Stimulated activated naive CD8-positive, alpha-beta T cell treated with anti-CD3 and anti-CD28 coated beads, Interleukin-15, Interleukin-2, amounts not matched to agents 100 ng/mL and 50 ng/mL, for 24 hours (primary cell): ENCODE results near the gene OSMR.
A peak's percentile ranks its signal among the peaks of the same experiment; 100 is the strongest.

Source experiments
- H3K27ac Mint-ChIP-seq: one replicate; pipeline ENCODE4 v1.8.0; 2021; ENCODE audit warnings: mild to moderate bottlenecking, mixed read lengths
- H3K27me3 Mint-ChIP-seq: one replicate; pipeline ENCODE4 v1.8.0; 2021; ENCODE audit warnings: mixed read lengths
- H3K36me3 Mint-ChIP-seq: one replicate; pipeline ENCODE4 v1.8.0; 2021; ENCODE audit warnings: low read depth, mixed read lengths
- H3K4me1 Mint-ChIP-seq: one replicate; pipeline ENCODE4 v1.8.0; 2021; ENCODE audit warnings: low read depth, mixed read lengths
- H3K4me3 Mint-ChIP-seq: one replicate; pipeline ENCODE4 v1.8.0; 2021; ENCODE audit warnings: mild to moderate bottlenecking, mixed read lengths
- H3K9me3 Mint-ChIP-seq: one replicate; pipeline ENCODE4 v1.8.0; 2021; ENCODE audit warnings: mixed read lengths

The OSMR gene

DNA sequence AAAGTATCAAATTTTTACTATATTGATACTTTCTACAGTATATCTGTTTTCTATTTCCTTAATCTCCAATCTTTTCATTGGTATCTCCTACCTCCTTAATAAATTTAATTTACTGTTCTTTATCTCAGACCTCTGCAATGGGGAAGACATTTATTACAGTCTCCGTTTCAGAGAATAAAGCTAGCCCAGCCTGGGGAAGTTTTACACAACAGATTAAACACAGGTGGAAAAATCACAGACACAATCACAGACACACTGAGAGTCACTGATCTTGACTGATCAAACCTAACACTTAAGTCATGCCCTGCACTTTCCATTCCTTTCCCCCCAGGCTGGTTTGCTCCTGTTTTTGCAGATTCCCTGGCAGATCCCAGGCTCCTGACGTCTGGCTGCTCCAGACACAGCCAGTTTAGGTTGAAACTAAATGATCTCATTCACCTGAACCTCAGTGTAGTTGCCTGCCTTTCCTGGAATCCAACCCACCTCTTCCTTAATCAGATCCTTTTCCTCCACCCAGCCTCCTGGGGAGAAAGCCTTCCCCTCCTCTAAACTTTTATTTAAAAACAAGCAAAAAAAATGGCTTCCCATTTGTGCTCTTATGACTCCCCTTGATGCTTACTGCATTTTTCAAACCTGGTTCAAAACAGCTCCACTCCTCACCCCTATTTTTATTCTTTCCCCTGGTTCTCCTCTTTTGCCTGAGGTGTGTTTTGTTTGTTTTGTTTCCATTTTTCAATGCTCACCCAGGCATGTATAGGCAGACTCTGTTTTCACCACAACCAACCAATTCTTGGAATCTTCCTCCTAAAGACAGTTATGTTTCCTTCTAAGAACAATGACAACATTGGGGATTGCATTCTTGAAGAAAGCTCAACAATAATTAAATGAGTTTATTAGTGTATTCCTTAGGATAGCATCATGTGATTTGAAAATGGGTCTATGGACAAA, 29.5 kb upstream of the OSMR start:
- Mint-ChIP-seq H3K4me3 (no peak overlapping the region), H3K27me3 (peaks cover 36% of the 10 kb centered on the region), H3K9me3 (peaks cover 4% of the 10 kb centered on the region), H3K36me3 (no peaks in the 10 kb centered on the region), H3K27ac (no peak overlapping the region), H3K4me1 (no peaks in the 10 kb centered on the region)

DNA sequence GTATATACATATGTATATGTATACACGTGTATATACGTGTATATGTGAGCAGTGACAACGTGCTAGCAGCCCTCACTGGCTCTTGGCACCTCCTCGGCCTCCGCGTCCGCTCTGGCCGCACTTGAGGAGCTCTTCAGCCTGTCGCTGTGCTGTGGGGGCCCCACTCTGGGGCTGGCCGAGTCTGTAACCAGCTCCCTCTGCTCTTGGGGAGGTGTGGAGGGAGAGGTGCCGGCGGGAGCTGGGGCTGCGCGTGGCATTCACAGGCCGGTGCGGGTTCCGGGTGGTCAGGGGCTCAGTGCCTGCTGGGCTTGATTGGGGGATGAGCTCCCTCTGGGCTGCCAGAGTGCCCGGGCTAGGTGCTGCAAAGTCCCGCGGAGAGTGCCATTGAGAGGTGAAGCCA, 24.1 kb upstream of the OSMR start:
- no peaks in the 10 kb centered on the region for H3K4me1 Mint-ChIP-seq
- peaks cover 11% of the 10 kb centered on the region for H3K9me3 Mint-ChIP-seq
- no peaks in the 10 kb centered on the region for H3K36me3 Mint-ChIP-seq
- no peak overlapping the region for H3K4me3 Mint-ChIP-seq
- H3K27me3 Mint-ChIP-seq: peaks cover 22% of the 10 kb centered on the region
- no peak overlapping the region for H3K27ac Mint-ChIP-seq

DNA sequence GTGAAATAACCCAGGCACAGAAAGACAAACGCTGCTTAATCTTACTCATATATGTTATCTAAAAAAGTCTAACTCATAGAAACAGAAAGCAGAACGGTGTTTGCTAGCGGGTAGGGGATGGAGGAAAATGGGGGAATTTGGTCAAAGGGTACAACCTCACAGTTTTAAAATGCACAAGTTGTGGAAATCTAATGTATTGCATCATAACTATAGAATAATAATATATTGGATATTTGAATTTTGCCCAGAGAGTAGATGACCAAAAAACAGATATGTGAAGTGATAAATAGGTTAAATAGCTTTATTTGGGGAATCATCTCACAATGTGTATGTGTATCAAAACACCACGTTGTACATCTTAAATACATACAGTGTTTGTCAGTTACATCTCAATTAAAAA, 22.3 kb upstream of the OSMR start:
- Mint-ChIP-seq H3K9me3 (peaks cover 11% of the 10 kb centered on the region), H3K36me3 (no peaks in the 10 kb centered on the region), H3K4me1 (no peaks in the 10 kb centered on the region), H3K4me3 (no peak overlapping the region), H3K27me3 (peaks cover 15% of the 10 kb centered on the region), H3K27ac (no peak overlapping the region)

DNA sequence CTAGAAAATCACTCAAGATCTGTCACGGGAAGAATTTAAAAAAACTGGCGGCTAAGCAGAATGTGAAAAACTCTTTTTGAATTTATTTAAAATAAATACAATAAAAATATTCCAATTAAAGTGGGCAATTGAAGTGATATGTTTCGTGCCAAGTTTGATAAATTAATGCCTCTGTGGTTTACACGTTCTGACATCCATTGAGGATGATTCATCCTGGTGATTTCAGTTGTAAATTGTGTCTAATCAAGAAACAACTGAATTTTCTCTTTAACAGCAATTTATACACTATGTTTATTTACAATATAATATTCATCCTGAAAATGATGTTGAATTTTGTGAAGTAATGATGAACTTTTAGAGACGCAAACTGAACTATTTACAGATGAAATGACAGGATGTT, 21.0 kb upstream of the OSMR start:
- Mint-ChIP-seq H3K27ac (no peak overlapping the region), H3K9me3 (peaks cover 8% of the 10 kb centered on the region), H3K27me3 (peaks cover 10% of the 10 kb centered on the region)

DNA sequence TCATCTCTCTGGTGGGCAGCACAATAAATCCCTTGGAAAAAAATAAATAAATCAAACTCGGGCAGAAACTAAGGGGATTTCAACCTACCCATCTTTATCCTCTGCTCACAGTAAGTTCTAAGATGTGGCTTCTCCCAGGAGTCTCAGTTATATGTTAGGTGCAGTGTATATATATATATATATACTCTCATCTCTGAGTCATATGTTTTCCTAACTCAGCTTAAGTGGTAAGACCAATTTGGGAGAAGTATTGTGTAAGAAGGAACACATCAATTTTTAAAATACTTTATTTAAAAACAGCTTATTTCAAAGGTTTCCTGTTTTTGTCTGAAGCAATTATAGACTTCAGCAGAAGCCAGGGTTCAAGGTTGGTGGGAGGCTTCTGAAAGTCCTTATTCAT, 20.3 kb upstream of the OSMR start:
- Mint-ChIP-seq H3K4me3 (no peak overlapping the region), H3K9me3 (peaks cover 6% of the 10 kb centered on the region), H3K27me3 (peaks cover 10% of the 10 kb centered on the region), H3K27ac (no peak overlapping the region), H3K4me1 (no peaks in the 10 kb centered on the region), H3K36me3 (no peaks in the 10 kb centered on the region)

More for the DNA sequence above, 21.0 kb upstream of the OSMR start:
- Mint-ChIP-seq H3K36me3 (no peaks in the 10 kb centered on the region), H3K4me3 (no peak overlapping the region), H3K4me1 (no peaks in the 10 kb centered on the region)

DNA sequence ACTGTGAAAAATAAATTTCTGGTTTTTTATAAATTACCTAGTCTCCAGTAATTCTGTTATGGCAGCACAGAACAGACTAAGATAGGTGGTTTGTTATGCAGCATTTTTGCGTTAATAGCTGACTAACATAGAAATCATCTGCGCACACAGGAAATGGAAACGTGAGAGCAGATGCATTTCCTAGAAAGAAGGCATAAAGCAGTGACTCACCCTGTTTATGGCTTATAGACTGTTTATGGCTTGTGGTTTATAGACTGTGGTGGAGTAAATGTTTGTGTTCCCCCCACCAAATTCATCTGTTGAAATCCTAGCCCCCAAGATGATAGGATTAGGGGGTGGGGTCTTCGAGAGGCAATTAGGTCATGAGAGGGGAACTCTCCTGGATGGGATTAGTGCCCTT, 18.3 kb upstream of the OSMR start:
- H3K4me1 Mint-ChIP-seq: no peaks in the 10 kb centered on the region
- peaks cover 2% of the 10 kb centered on the region for H3K9me3 Mint-ChIP-seq
- no peaks in the 10 kb centered on the region for H3K36me3 Mint-ChIP-seq
- H3K27ac Mint-ChIP-seq: no peak overlapping the region
- H3K4me3 Mint-ChIP-seq: no peak overlapping the region
- peaks cover 10% of the 10 kb centered on the region for H3K27me3 Mint-ChIP-seq

DNA sequence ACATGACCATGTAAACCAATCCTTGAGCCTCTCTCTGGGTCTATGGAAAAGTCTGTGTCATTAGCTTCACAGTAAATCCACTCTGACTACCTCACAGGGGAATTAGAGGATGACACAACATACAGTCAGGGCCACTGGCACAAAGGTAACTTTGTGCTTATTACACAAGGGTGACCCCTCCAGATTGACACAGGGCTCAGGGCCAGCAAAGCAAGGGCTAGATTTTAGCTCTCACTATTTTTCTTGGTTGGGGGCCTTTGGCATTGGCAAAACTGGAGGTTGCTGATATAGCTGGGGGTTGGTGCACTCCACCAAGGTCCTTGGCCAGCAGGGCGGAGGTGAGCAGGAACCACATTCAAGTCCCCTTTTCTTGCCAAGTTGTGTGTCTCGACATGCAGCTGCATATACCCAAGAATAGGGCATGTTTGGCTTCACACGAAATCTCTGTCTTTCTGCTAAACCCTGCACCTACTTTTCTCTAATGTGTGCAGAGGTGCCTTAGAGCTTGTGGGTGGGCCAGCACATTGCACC, 15.2 kb upstream of the OSMR start:
- Mint-ChIP-seq H3K36me3 (no peaks in the 10 kb centered on the region), H3K27ac (no peak overlapping the region), H3K4me1 (no peaks in the 10 kb centered on the region), H3K4me3 (no peak overlapping the region), H3K27me3 (peaks cover 9% of the 10 kb centered on the region), H3K9me3 (no peaks in the 10 kb centered on the region)

DNA sequence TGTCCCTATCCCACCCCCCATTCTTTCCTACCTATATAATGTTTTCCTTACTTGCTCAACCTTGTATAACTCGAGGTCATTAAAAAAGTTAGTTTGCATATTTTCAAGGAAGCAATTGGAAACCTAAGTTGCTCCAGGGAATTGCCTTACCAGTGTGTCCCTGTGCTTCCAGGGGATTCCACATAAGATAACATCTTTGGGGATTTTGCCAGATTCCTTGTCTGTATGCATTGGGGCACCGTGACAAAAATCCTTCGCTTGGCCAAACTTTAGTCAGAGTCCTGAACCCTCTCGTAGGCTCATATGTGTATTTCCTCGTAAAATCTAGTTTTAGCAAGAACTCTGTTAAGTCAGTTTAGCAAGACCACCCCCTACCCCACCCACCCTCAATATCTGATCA, 14.7 kb upstream of the OSMR start:
- Mint-ChIP-seq H3K27ac (no peak overlapping the region), H3K4me1 (no peaks in the 10 kb centered on the region), H3K27me3 (peaks cover 13% of the 10 kb centered on the region), H3K36me3 (no peaks in the 10 kb centered on the region), H3K9me3 (no peaks in the 10 kb centered on the region), H3K4me3 (no peak overlapping the region)

DNA sequence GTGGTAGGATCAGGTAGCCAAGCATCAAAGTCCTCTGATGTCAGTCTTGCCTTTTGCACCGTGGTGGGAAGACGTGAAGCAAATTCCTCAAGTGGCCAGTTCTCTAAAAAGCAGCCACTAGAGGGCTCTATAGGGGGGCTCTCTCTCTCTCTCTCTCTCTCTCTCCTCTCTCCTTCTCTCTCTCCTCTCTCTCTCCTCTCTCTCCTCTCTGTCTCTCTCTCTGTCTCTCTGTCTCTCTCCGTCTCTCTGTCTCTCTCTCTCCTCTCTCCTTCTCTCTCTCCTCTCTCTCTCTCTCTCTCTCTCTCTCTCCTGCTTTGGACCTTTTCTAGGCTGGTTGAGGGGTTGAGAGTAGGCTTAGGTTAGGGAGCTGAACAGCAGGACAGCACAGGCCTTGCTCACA, 13.9 kb upstream of the OSMR start:
- H3K27ac Mint-ChIP-seq: no peak overlapping the region
- no peaks in the 10 kb centered on the region for H3K9me3 Mint-ChIP-seq
- no peak overlapping the region for H3K4me3 Mint-ChIP-seq
- no peaks in the 10 kb centered on the region for H3K4me1 Mint-ChIP-seq
- H3K36me3 Mint-ChIP-seq: no peaks in the 10 kb centered on the region
- peaks cover 17% of the 10 kb centered on the region for H3K27me3 Mint-ChIP-seq

DNA sequence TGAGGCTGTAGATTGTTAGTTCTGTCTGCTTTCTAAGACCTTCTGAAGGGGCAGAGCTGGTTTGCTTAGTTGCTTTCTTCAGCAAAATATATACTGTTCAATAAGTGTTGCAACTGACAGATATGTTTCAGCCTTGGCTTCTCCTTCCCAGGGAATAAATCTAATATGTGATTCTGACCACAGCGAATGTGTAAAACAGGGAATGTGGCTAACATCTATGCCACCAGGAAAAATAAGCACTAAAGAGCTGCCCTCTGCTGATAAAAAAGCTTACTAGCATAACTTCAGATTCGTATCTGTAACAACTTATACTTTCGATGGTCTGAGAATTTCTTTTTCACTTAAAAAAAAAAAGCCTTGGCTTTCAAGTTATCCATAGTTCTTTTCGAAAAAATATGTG, 13.0 kb upstream of the OSMR start:
- H3K9me3 Mint-ChIP-seq: no peaks in the 10 kb centered on the region
- H3K4me3 Mint-ChIP-seq: no peak overlapping the region
- no peak overlapping the region for H3K27ac Mint-ChIP-seq
- H3K4me1 Mint-ChIP-seq: no peaks in the 10 kb centered on the region
- H3K36me3 Mint-ChIP-seq: no peaks in the 10 kb centered on the region
- H3K27me3 Mint-ChIP-seq: peaks cover 21% of the 10 kb centered on the region

DNA sequence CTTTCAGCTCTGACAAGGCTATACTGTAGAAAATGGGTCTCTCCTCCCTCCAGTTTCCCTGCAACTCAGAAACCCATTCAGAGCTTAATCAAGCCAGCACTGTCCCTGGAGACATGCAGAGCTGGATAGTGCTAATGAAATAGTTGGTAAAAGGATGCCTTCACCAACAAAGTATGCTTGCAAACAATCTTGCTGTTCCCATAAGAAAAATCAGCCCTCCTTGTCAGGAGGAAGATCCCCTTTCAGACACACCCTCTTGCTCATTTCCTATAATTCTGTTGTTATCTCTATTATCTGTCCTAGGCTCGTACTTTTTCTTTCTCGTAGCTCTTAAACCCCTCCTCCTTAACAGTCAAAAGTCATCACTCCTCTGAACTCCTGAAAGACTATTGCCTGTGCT, 9.9 kb upstream of the OSMR start:
- Mint-ChIP-seq H3K9me3 (no peaks in the 10 kb centered on the region), H3K4me1 (no peaks in the 10 kb centered on the region), H3K36me3 (no peaks in the 10 kb centered on the region), H3K27ac (no peak overlapping the region), H3K4me3 (no peak overlapping the region), H3K27me3 (peaks cover 37% of the 10 kb centered on the region)

DNA sequence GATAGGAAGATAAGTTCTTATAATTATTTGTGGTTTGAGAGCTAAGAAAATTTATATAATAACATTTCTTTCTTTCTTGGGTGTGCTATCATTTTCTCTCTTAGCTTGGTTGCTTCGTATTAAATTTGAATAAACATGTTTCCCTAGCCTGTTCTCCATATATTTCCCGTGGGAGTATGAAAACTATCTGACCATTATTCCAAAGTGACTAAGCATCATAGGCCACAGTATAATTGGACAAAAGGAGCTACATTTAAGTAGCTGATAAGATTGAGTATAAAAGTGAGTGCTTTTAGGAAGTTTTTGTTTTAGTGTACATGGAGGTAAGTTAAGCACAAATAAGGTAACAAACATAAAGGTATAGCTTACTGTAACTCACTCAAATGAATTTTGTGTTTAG, 8.4 kb upstream of the OSMR start:
- no peak overlapping the region for H3K27ac Mint-ChIP-seq
- H3K4me3 Mint-ChIP-seq: no peak overlapping the region
- no peaks in the 10 kb centered on the region for H3K4me1 Mint-ChIP-seq
- H3K27me3 Mint-ChIP-seq: peaks cover 44% of the 10 kb centered on the region
- H3K36me3 Mint-ChIP-seq: no peaks in the 10 kb centered on the region
- H3K9me3 Mint-ChIP-seq: no peaks in the 10 kb centered on the region

DNA sequence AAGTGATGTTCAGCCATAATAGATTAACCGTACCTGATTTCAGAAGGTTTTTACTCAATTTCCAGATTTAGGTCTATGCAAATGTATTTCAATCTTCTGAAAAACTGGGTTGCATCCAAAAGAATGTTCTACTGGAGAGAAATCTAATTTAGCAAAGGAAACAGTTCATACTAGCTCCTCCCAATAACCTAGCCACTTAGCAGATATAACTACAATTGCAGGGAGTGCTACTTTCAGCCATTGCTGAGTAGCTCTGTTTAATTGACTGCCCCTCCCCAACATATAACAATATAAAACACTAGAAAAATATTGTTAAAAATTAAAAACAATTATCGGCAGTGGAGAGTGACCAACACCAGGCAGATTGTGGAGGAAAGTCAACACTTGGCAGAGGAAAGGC, 7.9 kb upstream of the OSMR start:
- Mint-ChIP-seq H3K4me1 (no peaks in the 10 kb centered on the region), H3K36me3 (no peaks in the 10 kb centered on the region), H3K4me3 (no peak overlapping the region), H3K9me3 (no peaks in the 10 kb centered on the region), H3K27me3 (peaks cover 50% of the 10 kb centered on the region), H3K27ac (no peak overlapping the region)

DNA sequence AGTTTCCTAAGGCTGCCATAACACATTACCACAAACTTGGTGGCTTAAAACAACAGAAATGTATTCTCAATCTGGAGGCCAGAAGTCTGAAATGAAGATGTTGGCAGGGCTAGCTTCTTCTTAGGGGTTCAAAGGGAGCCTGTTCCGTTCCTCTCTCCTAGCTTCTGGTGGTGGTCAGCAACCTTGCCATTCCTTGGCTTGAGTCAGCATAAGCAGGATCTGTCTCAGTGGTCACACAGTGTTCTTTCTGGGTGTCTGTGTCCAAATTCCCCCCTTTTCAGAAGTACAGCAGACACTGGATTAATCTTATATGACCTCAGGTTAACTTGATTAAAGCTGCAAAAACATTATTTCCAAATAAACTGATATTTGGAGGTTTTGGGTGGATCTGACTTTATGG, 2.1 kb upstream of the OSMR start:
- peaks cover 74% of the 10 kb centered on the region for H3K27me3 Mint-ChIP-seq
- no peak overlapping the region for H3K4me3 Mint-ChIP-seq
- peaks cover 4% of the 10 kb centered on the region for H3K4me1 Mint-ChIP-seq
- no peaks in the 10 kb centered on the region for H3K9me3 Mint-ChIP-seq
- no peaks in the 10 kb centered on the region for H3K36me3 Mint-ChIP-seq
- no peak overlapping the region for H3K27ac Mint-ChIP-seq

DNA sequence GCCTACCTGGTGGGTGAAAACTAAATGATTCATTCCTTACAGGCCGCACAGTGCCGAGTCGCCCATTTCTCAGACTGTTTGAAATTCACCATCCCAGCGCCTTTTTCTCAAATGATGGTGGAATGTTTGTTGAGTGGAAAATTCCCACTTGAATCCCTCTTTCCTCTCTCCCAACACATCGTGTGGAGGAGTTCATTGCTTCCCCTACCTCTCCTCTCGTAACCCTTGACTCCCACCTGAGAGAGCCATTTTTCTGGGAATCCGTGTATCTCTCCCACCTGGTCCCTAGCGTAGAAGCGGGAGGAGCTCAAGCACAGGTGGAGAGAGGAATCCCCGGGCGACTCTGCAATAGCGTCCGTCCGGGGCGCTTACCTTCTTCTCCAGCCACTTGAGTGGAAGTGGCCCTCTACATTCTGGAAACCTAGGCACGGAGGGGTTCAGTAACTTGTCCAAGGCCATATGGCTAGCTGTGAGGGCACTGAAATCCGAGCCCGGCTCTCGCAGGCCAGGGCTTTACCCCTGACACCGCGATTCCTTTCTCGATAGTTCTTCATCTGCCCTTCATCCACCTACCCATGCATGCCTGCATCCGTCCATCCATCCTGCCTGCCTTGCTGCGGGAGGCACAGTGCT, 683 bp downstream of the OSMR start:
- H3K9me3 Mint-ChIP-seq: peaks cover 5% of the 10 kb centered on the region
- peaks cover 76% of the 10 kb centered on the region for H3K27me3 Mint-ChIP-seq
- peak overlapping the region; percentile 72 for H3K4me3 Mint-ChIP-seq
- H3K27ac Mint-ChIP-seq: no peak overlapping the region
- H3K4me1 Mint-ChIP-seq: peaks cover 4% of the 10 kb centered on the region
- H3K36me3 Mint-ChIP-seq: no peaks in the 10 kb centered on the region
